A673 (cell line): ENCODE data around the gene KCNMA1. TPM values are rescaled to one million over a fixed set of nuclear protein-coding genes. Genes with fewer than 3 reads are reported as not detected.
"Not testable (repeated sequence)": the region's sequence is repeated elsewhere in the genome, so short reads cannot be mapped to it uniquely, and the experiment has no call there.

Experiments
- BruUV-seq: library from RNA; stranded (reverse); fragments of 400-500 nt; replicated peaks from 2 replicates; lab custom pipeline; 2021; lab: Mats Ljungman, UMichigan
- CTCF ChIA-PET: fragments of 300-600 bp; sonication (Branson Sonifier 250); formaldehyde crosslinking; loops from one replicate; lab custom pipeline; 2022; ENCODE audit warnings: antibody characterized with exemption; lab: Charles Lee
- POLR2A ChIA-PET: fragments of 300-600 bp; sonication (Branson Sonifier 250); formaldehyde crosslinking; loops from one replicate; lab custom pipeline; 2022; ENCODE audit warnings: antibody characterized with exemption; ENCODE audit not compliant: low non-redundant PET; lab: Charles Lee
- DNase-seq: peaks from one replicate; pipeline ENCODE4 v3.0.0-alpha.2; 2015; ENCODE audit warnings: low spot score
- H3K27ac ChIP-seq: fragments of 200-600 bp; sonication (generic); 2 replicates; pipeline ENCODE4 v1.5.1; 2016; ENCODE audit warnings: mixed run types, low read depth, mild to moderate bottlenecking, mixed read lengths, antibody characterized with exemption, low read length; ENCODE audit not compliant: poor library complexity, severe bottlenecking
- H3K27me3 ChIP-seq: fragments of 200-600 bp; sonication (generic); replicated peaks from 2 replicates; pipeline ENCODE4 v1.6.1; 2017; ENCODE audit warnings: mixed run types, low read depth, mild to moderate bottlenecking, mixed read lengths, antibody characterized with exemption, low read length; ENCODE audit not compliant: insufficient read depth, poor library complexity
- H3K36me3 ChIP-seq: fragments of 200-600 bp; sonication (generic); 2 replicates; pipeline ENCODE4 v1.6.1; 2016; ENCODE audit warnings: mixed run types, mild to moderate bottlenecking, mixed read lengths, antibody characterized with exemption, low read length; ENCODE audit not compliant: insufficient read depth, poor library complexity, severe bottlenecking
- H3K4me1 ChIP-seq: fragments of 200-600 bp; sonication (generic); 2 replicates; pipeline ENCODE4 v1.6.1; 2017; ENCODE audit warnings: mixed run types, mild to moderate bottlenecking, mixed read lengths, antibody characterized with exemption, low read length; ENCODE audit not compliant: insufficient read depth, poor library complexity, severe bottlenecking
- H3K4me3 ChIP-seq: fragments of 200-600 bp; sonication (generic); 2 replicates; pipeline ENCODE4 v1.5.1; 2016; ENCODE audit warnings: low read depth, mixed run types, mild to moderate bottlenecking, mixed read lengths, low read length; ENCODE audit not compliant: poor library complexity, severe bottlenecking
- H3K9me3 ChIP-seq: fragments of 200-600 bp; sonication (generic); 2 replicates; pipeline ENCODE4 v1.6.1; 2016; ENCODE audit warnings: mixed run types, low read depth, mild to moderate bottlenecking, mixed read lengths, antibody characterized with exemption, low read length; ENCODE audit not compliant: poor library complexity, severe bottlenecking
- EZH2 ChIP-seq: fragments of 200-600 bp; sonication (generic); IDR thresholded peaks from 2 replicates; pipeline ENCODE4 v1.6.1; 2017; ENCODE audit warnings: borderline replicate concordance, low read depth, mild to moderate bottlenecking, mixed read lengths, antibody characterized with exemption, low read length; ENCODE audit not compliant: poor library complexity, severe bottlenecking
- intact Hi-C: fragments of 100-400 bp; cut with micrococcal nuclease; formaldehyde crosslinking; loops from one replicate; pipeline ENCODE4 v1.10.0; 2022; ENCODE audit not compliant: unreplicated experiment
- total RNA-seq: library from RNA; stranded (reverse); gene quantifications from 2 replicates; pipeline ENCODE4 v1.2.3, GENCODE V29; 2021
- TF ChIP-seq, protein P1 (sequence below): fragments of 300-800, 200-600 bp; sonication (generic); conservative IDR thresholded peaks from 2 replicates; pipeline ENCODE4 v1.5.1; 2017; ENCODE audit warnings: low read depth, mild to moderate bottlenecking, antibody characterized with exemption, low read length, moderate library complexity, mixed read lengths

Gene KCNMA1
- total RNA-seq, 1 experiment from 2014 or later, result 0.84 TPM

DNA sequence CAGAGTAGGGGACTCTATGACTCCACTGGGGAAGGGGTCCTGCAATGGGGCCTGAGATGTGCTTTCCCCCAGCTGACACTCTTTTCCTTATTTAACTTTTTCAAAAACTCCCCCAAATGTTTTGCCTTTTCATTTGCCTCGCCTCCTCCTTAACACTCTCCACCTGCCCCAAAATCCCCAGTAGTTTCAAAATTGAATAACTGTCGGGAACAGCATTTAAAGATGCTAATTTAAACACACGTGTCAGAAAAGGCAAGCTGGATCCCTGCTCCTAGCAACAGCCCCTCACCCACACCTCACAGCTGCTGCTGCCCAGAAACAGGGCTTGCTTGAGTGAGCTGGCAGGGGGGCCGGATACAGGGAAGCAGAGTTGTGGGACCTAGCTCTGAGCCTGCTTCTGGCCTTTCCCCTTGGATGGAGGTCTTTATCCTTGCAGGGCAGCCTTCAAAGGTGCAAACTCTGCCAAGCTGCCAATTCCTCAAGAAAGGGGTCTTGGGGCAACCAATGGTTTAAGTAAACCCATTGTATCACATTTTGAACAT lies 115.3 kb downstream of the KCNMA1 start:
- TF ChIP-seq EZH2, result no peak
- TF ChIP-seq, protein P1, sequence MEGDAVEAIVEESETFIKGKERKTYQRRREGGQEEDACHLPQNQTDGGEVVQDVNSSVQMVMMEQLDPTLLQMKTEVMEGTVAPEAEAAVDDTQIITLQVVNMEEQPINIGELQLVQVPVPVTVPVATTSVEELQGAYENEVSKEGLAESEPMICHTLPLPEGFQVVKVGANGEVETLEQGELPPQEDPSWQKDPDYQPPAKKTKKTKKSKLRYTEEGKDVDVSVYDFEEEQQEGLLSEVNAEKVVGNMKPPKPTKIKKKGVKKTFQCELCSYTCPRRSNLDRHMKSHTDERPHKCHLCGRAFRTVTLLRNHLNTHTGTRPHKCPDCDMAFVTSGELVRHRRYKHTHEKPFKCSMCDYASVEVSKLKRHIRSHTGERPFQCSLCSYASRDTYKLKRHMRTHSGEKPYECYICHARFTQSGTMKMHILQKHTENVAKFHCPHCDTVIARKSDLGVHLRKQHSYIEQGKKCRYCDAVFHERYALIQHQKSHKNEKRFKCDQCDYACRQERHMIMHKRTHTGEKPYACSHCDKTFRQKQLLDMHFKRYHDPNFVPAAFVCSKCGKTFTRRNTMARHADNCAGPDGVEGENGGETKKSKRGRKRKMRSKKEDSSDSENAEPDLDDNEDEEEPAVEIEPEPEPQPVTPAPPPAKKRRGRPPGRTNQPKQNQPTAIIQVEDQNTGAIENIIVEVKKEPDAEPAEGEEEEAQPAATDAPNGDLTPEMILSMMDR, result no peak
- Histone ChIP-seq H3K27ac (no peak overlapping the region), H3K4me1 (no peaks in the 10 kb centered on the region), H3K36me3 (no peaks in the 10 kb centered on the region), H3K9me3 (no peaks in the 10 kb centered on the region), H3K4me3 (no peak overlapping the region), H3K27me3 (peaks cover 26% of the 10 kb centered on the region)
- CTCF ChIA-PET, result no interaction called here
- BruUV-seq, result no TSS peak
- intact Hi-C loops, result no loop called here
- POLR2A ChIA-PET, result no interaction called here
- DNase-seq, result no peak

DNA sequence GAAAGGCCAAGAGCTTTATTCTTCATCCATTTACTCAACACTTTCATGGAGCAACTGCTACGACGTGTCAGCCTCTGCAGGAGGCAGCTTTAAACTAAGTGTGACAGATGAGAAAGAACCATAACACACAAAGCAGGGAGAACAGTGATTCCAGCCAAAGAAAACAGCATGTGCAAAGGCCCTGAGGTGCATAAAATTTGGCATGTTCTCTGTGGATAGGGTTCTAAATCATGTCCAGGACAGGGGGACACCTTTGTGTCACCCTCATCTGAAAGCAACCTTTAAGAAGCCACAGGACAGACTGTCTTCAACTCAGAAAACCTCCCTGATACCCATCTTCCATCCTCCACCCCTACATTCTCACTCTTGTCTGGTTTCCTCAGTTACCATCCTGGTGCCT lies 116.6 kb downstream of the KCNMA1 start:
- Histone ChIP-seq H3K27me3 (peaks cover 26% of the 10 kb centered on the region), H3K9me3 (no peaks in the 10 kb centered on the region), H3K4me3 (no peak overlapping the region), H3K27ac (no peak overlapping the region), H3K36me3 (no peaks in the 10 kb centered on the region), H3K4me1 (no peaks in the 10 kb centered on the region)
- TF ChIP-seq, protein P1, result no peak
- TF ChIP-seq EZH2, result no peak
- ChIA-PET POLR2A (no interaction called here), CTCF (no interaction called here)
- intact Hi-C loops, result no loop called here
- BruUV-seq, result no TSS peak
- no peak for DNase-seq

DNA sequence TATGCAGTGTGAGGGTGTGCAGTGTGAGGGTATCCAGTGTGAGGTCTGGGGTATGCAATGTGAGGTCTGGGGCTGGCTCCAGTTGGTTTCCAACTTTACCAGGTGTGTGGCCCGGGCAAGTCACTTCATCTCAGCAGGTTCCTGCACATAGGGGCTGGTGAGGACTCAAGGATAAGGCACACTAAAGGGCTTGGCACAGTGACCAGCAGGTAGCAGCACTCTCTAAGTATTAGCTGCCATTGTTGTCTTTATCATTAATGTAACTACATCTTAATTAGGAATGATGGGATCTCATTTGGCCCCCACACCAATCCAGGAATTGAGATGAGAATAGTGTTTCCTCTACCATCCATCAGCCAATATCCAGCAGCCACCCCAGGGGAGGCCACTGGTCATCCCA lies 117.3 kb downstream of the KCNMA1 start:
- Histone ChIP-seq H3K27me3 (peaks cover 22% of the 10 kb centered on the region), H3K4me1 (no peaks in the 10 kb centered on the region), H3K27ac (no peak overlapping the region), H3K9me3 (no peaks in the 10 kb centered on the region), H3K36me3 (no peaks in the 10 kb centered on the region), H3K4me3 (no peak overlapping the region)
- no TSS peak for BruUV-seq
- no peak for DNase-seq
- TF ChIP-seq, protein P1, result no peak
- no peak for TF ChIP-seq EZH2
- intact Hi-C loops, result no loop called here
- ChIA-PET POLR2A (no interaction called here), CTCF (no interaction called here)

DNA sequence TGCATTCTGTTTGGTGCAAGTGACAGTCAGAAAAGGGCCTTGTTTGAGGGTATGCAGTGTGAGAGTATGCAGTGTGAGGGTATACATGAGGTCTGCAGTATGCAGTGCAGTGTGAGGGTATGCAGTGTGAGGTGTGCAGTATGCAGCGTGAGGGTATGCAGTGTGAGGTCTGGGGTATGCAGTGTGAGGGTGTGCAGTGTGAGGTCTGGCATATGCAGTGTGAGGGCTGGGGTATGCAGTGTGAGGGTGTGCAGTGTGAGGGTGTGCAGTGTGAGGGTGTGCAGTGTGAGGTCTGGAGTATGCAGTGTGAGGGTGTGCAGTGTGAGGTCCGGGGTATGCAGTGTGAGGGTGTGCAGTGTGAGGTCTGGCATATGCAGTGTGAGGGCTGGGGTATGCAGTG lies 117.8 kb downstream of the KCNMA1 start:
- H3K36me3 ChIP-seq, BruUV-seq, H3K4me3 ChIP-seq, CTCF ChIA-PET, H3K27ac ChIP-seq, intact Hi-C loops, POLR2A ChIA-PET, H3K9me3 ChIP-seq, H3K4me1 ChIP-seq, DNase-seq: not testable (repeated sequence)
- peaks cover 17% of the 10 kb centered on the region for H3K27me3 ChIP-seq
